Astrocyte of the spinal cord (primary cell): ENCODE results near the gene RIC3.

Experiments used
- DNase-seq: peaks from one replicate; pipeline ENCODE4 v3.0.0; 2011; ENCODE audit warnings: low read depth, low spot score
- H3K4me3 ChIP-seq: 2 replicates; pipeline ENCODE4 v1.5.1; 2011; ENCODE audit warnings: low read depth, mild to moderate bottlenecking, low read length, moderate library complexity
- in situ Hi-C: cut with HindIII; loops from 2 replicates; pipeline ENCODE4 v1.10.0; 2017; ENCODE audit warnings: low sequenced_read_pairs
- TF ChIP-seq, protein P1 (sequence below): IDR thresholded peaks from 2 replicates; pipeline ENCODE4 v1.5.1; 2012; ENCODE audit warnings: low read depth, mild to moderate bottlenecking, low read length, inconsistent platforms

RIC3 gene

DNA sequence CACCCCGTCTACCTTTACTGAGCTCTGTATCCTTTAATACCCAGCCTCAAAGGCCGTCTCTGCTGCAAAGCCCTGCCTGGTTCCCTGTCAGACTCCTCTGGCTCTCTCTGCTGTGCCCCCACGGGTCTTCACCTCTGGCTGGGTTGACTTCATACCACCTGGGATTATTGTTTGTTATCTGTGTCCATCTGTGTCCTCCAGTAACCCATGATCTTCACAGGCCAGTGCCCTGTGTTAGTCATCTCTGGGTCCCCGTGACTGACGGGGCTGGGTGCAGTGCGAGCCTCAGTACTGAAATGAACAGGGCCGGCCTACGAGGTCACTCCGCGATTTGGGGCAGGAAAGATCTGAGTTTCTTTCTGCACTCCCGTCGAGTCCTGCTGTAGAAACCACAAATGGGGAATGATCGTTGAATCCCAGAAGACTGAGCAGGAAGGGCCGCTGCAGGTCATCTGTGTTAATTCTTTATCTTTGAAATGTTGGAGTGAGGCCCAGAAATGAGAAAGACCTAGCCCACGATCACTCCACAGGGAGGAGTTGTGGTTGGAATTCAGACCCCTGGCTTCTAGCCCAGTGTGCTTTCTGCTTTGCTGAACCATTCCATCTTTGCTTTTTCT is 100.1 kb downstream of the RIC3 start:
- in situ Hi-C loops: no loop called here
- H3K4me3 ChIP-seq: no peak overlapping the region
- DNase-seq: peak; percentile 85
- TF ChIP-seq, protein P1, sequence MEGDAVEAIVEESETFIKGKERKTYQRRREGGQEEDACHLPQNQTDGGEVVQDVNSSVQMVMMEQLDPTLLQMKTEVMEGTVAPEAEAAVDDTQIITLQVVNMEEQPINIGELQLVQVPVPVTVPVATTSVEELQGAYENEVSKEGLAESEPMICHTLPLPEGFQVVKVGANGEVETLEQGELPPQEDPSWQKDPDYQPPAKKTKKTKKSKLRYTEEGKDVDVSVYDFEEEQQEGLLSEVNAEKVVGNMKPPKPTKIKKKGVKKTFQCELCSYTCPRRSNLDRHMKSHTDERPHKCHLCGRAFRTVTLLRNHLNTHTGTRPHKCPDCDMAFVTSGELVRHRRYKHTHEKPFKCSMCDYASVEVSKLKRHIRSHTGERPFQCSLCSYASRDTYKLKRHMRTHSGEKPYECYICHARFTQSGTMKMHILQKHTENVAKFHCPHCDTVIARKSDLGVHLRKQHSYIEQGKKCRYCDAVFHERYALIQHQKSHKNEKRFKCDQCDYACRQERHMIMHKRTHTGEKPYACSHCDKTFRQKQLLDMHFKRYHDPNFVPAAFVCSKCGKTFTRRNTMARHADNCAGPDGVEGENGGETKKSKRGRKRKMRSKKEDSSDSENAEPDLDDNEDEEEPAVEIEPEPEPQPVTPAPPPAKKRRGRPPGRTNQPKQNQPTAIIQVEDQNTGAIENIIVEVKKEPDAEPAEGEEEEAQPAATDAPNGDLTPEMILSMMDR: no peak

DNA sequence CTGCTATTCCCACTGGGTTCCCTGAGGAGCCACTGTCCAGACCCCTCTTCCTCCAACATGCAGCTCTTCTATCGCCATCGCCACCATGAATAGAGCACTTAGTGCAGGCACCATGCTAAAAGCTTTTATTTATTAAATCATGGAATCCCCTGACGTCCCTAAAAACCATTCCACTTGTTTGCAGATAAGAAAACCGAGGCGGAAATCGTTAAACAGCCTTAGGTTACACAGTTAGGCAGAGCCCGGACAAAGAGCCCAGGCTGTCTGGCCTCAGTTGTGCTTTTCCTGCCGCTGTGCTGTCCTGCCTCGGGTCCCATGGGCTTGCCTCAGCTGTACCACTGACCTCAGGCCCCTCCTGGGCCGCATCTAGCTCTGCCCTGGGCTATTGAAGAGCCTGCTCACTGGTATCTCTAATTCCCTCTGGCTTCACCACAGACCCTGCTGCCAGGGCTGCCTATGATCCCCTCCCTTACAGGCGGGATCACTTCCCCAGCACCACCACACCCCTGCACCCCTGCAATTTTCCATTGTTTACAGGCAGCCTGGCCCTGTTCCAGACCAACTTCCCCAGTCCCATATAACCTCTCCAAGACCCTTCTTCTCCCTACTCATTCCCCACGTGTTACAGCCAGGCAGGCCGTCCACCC is 100.8 kb downstream of the RIC3 start:
- DNase-seq: no peak
- in situ Hi-C loops: no loop called here
- TF ChIP-seq, protein P1: no peak
- H3K4me3 ChIP-seq: no peak overlapping the region

DNA sequence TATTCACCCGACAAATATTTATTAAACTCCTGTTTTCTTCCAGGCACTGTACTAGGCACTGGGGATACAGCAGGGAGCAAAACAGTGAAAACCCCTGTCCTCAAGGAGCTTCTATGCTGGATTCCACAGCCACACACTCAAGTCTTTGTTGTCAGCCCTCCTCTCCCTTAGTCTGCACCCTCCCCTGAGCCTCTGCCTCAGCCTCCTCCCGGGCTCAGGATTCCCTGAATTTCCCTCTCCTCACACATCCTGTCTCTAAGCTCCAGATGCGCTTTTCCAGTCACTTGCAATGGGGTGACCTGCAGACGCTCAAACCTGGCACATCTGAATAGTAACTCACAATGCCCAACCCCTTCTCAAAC is 101.3 kb downstream of the RIC3 start:
- no peak for DNase-seq
- no peak overlapping the region for H3K4me3 ChIP-seq
- TF ChIP-seq, protein P1: no peak
- in situ Hi-C loops: no loop called here

DNA sequence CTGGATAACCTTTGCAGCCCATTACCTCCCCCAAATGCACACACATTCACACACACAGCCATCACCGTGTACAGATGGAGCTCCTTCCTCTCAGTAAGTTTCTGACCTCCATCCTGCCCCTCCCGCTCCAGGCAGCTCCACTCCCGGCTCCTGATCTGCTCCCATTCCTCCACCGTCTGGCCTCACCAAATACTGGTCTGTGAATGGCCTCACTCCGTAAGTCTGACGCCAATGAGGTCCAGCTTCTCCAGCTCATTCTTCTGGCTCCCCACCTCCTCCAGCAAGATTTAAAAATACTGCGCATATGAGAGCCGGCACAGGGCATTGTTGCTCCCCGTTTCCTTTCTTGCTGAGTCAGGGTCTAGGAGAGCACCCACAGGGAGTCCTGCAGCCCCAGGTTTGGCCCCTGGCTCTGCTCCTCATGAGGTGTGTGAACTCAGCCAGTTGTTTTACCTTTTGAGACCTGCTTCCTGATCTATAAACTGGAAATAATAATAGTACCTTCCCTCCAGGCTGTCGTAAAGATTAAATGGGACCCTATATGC is 101.8 kb downstream of the RIC3 start:
- TF ChIP-seq, protein P1: no peak
- no peak for DNase-seq
- no peak overlapping the region for H3K4me3 ChIP-seq
- in situ Hi-C loops: no loop called here

DNA sequence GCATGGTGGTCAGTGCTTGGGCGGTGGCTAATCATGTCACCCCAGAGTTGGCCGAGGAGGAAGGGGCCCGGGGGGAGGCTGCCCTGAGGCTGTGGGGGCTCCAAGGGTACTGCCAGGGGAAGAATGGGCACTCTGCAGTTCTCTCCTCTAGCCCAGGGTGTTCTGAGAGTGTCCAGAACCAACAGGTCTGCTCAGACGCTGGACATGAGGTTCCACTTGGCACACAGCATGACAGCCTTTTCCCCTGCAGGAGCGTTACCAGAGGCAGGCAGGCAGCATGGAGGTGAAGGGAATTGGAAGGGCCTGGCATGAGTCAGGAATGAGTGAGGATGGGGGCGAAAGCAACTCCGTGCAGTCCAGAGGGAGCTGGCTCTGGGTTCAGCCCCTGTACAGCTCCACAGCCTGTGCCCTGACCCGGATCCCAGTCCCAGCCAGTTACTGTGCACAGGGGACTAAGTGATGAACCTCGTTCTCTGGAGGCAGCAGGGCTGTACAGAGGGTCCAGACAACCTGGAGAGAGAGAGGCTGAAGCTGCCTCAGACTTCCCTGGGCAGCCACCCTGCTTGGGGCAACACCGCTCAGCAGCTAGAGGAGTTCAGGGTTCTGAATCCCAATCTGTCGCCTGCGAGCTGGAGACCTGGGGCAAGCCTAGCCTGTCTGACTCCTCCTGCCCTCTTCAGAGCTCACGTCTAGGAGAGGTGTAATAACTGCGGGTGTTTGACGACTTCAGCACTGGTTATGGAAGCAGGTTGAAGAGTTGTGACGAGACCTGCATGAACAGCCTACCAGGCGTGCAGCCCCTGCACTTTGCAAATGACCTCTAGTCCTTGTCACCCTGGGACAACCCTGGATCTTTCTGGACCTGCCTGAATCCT is 102.6 kb downstream of the RIC3 start:
- DNase-seq: no peak
- TF ChIP-seq, protein P1: no peak
- in situ Hi-C loops: no loop called here
- H3K4me3 ChIP-seq: no peak overlapping the region

DNA sequence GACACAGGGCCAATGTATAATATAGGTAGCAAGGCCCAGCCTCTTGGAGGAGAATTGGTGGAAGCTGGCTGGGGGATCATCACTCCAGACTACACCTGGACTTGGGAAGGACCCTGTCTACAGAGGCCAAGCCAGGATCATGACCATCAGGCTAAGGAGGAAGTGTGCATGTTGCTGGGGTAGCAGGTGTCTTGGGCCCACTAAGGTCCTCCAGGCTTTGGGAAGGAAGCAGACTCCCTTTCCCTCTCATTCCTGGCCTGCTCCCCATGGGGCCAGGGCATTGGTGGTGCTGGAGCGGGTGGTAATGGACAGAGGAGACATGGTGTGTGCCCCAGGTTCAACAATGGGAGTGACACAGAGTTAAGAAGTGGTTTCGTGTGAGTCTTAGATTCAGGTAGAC is 103.8 kb downstream of the RIC3 start:
- H3K4me3 ChIP-seq: no peak overlapping the region
- in situ Hi-C loops: no loop called here
- TF ChIP-seq, protein P1: no peak
- DNase-seq: no peak
